GM21723 (cell line): ENCODE measurements around the gene LAMB4.
"Not testable (repeated sequence)": the region's sequence is repeated elsewhere in the genome, so short reads cannot be mapped to it uniquely, and the experiment has no call there.

Experiments
- ATAC-seq: cut with Tn5 transposase; IDR thresholded peaks from one replicate; pipeline ENCODE4 v1.9.1; 2021; ENCODE audit warnings: mild to moderate bottlenecking, moderate library complexity; ENCODE audit not compliant: unreplicated experiment

LAMB4 gene

GRCh38 chr7:108054537-108054936 is 75.6 kb downstream of the LAMB4 start:
- ATAC-seq, result no peak

GRCh38 chr7:108053250-108053649 is 76.9 kb downstream of the LAMB4 start:
- ATAC-seq, result no peak

GRCh38 chr7:108051454-108051853 is 78.7 kb downstream of the LAMB4 start:
- no peak for ATAC-seq

GRCh38 chr7:108049962-108050361 is 80.2 kb downstream of the LAMB4 start:
- peak; percentile 74 for ATAC-seq

GRCh38 chr7:108048422-108048821 is 81.7 kb downstream of the LAMB4 start:
- ATAC-seq, result no peak

GRCh38 chr7:108046952-108047506 is 83.1 kb downstream of the LAMB4 start:
- no peak for ATAC-seq

GRCh38 chr7:108045669-108046068 is 84.5 kb downstream of the LAMB4 start:
- ATAC-seq, result no peak

GRCh38 chr7:108045154-108045553 is 85.0 kb downstream of the LAMB4 start:
- no peak for ATAC-seq

GRCh38 chr7:108044345-108044744 is 85.8 kb downstream of the LAMB4 start:
- ATAC-seq, result no peak

- no peak for ATAC-seq
Observed at GRCh38 chr7:108038986-108039385, 91.2 kb downstream of the LAMB4 start.

GRCh38 chr7:108037741-108038140 is 92.4 kb downstream of the LAMB4 start:
- no peak for ATAC-seq

GRCh38 chr7:108037140-108037539 is 93.0 kb downstream of the LAMB4 start:
- no peak for ATAC-seq

GRCh38 chr7:108034586-108034985 is 95.6 kb downstream of the LAMB4 start:
- no peak for ATAC-seq

GRCh38 chr7:108033776-108034497 is 96.2 kb downstream of the LAMB4 start:
- ATAC-seq, result no peak

- not testable (repeated sequence) for ATAC-seq
Observed at GRCh38 chr7:108033309-108033708, 96.9 kb downstream of the LAMB4 start.

- ATAC-seq, result no peak
Observed at GRCh38 chr7:108030516-108030915, 99.6 kb downstream of the LAMB4 start.

GRCh38 chr7:108029034-108029433 is 101.1 kb downstream of the LAMB4 start:
- ATAC-seq, result no peak

GRCh38 chr7:108028111-108028510 is 102.0 kb downstream of the LAMB4 start:
- ATAC-seq, result no peak

- ATAC-seq, result no peak
Observed at GRCh38 chr7:108027239-108027638, 102.9 kb downstream of the LAMB4 start.

GRCh38 chr7:108026647-108027046 is 103.5 kb downstream of the LAMB4 start:
- ATAC-seq, result no peak

GRCh38 chr7:108026116-108026515 is 104.0 kb downstream of the LAMB4 start:
- ATAC-seq, result no peak

- ATAC-seq, result no peak
Observed at GRCh38 chr7:108024538-108024937, 105.6 kb downstream of the LAMB4 start.

GRCh38 chr7:108020585-108020984 is 109.6 kb downstream of the LAMB4 start:
- no peak for ATAC-seq
